HG03108 (cell line): ENCODE data around the gene DPYSL5.

ENCODE experiments used
- ATAC-seq: cut with Tn5 transposase; IDR thresholded peaks from one replicate; pipeline ENCODE4 v1.9.1; 2021; ENCODE audit warnings: moderate library complexity; ENCODE audit not compliant: unreplicated experiment

The DPYSL5 gene

GRCh38 chr2:26843041-26843440, 4.9 kb upstream of the DPYSL5 start:
- ATAC-seq, result no peak

- ATAC-seq, result no peak
Observed at GRCh38 chr2:26845021-26845420, 2.9 kb upstream of the DPYSL5 start.

- ATAC-seq, result no peak
Observed at GRCh38 chr2:26846334-26847306, 1.3 kb upstream of the DPYSL5 start.

GRCh38 chr2:26847307-26847654, 651 bp upstream of the DPYSL5 start:
- ATAC-seq, result no peak

- no peak for ATAC-seq
Observed at GRCh38 chr2:26848336-26849055, 564 bp downstream of the DPYSL5 start.

GRCh38 chr2:26849056-26849999, 1.4 kb downstream of the DPYSL5 start:
- no peak for ATAC-seq

GRCh38 chr2:26850000-26850431, 2.1 kb downstream of the DPYSL5 start:
- ATAC-seq, result no peak

- ATAC-seq, result no peak
Observed at GRCh38 chr2:26850505-26850904, 2.6 kb downstream of the DPYSL5 start.

- no peak for ATAC-seq
Observed at GRCh38 chr2:26852405-26853306, 4.7 kb downstream of the DPYSL5 start.

GRCh38 chr2:26853751-26854150, 5.8 kb downstream of the DPYSL5 start:
- no peak for ATAC-seq

- ATAC-seq, result no peak
Observed at GRCh38 chr2:26854283-26854827, 6.4 kb downstream of the DPYSL5 start.

GRCh38 chr2:26855466-26855865, 7.5 kb downstream of the DPYSL5 start:
- no peak for ATAC-seq

- no peak for ATAC-seq
Observed at GRCh38 chr2:26859622-26860021, 11.7 kb downstream of the DPYSL5 start.

GRCh38 chr2:26860211-26860850, 12.4 kb downstream of the DPYSL5 start:
- ATAC-seq, result no peak

- ATAC-seq, result no peak
Observed at GRCh38 chr2:26861610-26862224, 13.8 kb downstream of the DPYSL5 start.

GRCh38 chr2:26864226-26864625, 16.3 kb downstream of the DPYSL5 start:
- no peak for ATAC-seq

GRCh38 chr2:26864646-26865045, 16.7 kb downstream of the DPYSL5 start:
- ATAC-seq, result no peak

GRCh38 chr2:26870585-26871095, 22.7 kb downstream of the DPYSL5 start:
- ATAC-seq, result no peak
